Stimulated activated naive CD8-positive, alpha-beta T cell treated with anti-CD3 and anti-CD28 coated beads, Interleukin-15, Interleukin-2, amounts not matched to agents 100 U/mL and 50 U/mL, for 24 hours (primary cell): ENCODE results near the gene EGFR.
A peak's percentile ranks its signal among the peaks of the same experiment; 100 is the strongest.

Experiments used
- ATAC-seq: fragments of 150-1000 bp; cut with Tn5 transposase; one replicate; pipeline ENCODE4 v1.10.0; 2021
- DNase-seq: peaks from one replicate; pipeline ENCODE4 v3.0.0; 2021

The EGFR gene

DNA sequence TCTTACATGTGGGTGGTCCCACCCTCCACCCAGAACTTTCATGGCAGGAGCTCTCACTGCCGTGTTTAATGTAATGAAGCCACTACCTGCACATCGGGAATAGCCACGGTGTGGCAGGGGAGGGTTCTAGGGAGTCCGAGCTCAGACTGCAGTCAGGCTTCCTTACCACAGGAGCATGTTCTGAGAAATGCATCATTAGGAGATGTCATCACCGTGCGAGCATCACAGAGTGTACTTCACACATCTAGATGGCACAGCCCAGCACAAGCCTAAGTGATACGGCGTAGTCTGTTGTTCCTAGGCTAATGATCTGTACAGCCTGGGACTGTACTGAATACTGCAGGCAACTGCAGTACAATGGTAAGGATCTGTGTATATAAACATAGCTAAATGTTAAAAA, 193.4 kb downstream of the EGFR start:
- no peak for DNase-seq
- no peak for ATAC-seq

DNA sequence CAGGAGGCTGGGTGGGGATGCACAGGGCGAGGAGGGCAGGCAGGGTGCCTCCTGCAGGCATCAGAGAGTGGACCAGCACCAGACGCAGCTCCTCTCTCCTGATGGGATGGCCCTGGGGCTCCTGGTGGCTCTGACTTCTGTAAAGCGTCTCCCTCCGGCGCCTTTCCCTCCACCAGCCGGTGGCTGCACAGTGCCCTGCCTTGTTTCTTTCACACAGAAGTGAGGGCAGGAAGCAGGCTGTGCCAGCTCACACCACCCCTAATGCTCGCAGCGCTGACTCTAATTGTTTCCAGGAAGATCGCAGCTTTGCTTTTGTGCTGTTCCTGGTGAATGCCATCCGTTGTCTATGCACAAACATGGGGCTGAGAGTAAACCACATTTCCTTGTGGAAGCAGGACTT, 194.0 kb downstream of the EGFR start:
- ATAC-seq = no peak
- no peak for DNase-seq

DNA sequence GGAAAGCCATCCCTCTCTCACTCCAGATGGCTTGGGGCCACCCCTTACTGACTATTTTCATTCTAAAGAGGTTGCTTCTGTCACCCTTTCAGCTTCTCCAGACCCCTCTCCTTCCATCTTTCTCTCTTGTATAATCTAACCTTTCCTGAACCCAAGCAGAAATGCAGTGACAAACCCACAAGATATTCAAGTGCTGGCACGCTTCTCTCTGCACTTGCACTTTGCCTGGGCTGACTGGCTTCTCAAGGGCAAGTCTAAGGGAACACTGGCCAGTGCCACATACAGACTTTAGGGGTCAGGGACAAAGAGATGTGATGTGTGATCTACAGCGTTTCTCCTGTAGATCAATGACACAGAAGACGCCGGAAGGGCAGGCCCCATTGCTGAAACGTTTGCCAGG, 195.9 kb downstream of the EGFR start:
- DNase-seq (no peak), ATAC-seq (no peak)

DNA sequence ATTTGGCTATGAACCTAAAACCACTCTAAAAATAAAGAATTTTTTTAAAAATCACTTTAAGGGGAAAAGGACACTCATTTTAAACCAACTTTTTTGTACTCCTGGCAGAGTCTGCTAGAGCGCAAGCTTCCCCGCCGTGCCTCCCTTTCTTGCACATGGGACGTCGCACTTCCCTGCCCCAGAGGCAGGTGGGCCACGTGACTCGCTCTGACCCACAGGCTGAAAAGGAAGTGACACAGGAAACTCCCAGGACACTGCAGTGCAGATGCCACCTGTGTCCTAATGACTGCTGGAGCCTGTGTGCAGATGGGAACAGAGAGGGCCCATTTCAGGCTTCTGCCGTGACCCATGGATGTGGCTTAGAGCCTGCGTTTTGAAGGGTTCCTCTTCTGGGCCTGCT, 204.2 kb downstream of the EGFR start:
- ATAC-seq = no peak
- DNase-seq = no peak

DNA sequence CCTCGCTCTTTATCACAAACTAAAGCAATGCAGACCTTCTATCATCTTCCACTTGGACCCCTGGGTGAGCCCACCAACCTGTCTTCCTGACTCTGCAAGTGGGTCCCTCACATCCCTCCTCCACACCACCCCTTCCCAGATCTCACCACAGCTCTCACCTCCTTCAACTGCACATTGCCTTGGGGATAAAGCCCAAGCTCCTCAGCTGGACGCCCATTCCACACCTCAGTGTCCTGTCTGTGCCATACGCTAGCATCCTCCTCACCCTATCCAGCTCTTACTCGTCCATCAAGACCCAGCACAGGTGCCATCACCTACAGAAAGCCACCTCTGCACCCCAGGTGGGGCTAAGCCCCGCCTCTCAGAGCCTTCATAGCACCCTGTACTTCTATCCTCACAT, 205.3 kb downstream of the EGFR start:
- ATAC-seq (peak; percentile 14), DNase-seq (no peak)

DNA sequence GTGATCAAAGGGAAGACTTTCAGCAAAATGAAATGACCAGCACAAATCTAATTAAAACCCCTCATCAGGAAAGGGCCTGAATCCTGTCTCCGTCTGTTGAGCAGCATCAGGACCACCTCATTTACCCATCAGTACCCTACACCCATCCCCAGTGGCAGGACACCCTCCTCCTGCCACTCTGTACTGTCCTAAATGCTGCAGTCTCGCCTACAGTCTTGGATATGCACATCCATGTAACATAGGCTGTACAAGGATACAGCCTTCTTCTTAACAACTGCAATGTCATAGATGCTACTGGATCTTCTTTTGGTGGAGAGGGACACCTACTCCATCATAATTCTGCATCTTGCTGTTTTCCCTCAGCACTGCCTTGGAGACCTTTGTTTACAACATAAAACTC, 206.0 kb downstream of the EGFR start:
- ATAC-seq = no peak
- DNase-seq = no peak

DNA sequence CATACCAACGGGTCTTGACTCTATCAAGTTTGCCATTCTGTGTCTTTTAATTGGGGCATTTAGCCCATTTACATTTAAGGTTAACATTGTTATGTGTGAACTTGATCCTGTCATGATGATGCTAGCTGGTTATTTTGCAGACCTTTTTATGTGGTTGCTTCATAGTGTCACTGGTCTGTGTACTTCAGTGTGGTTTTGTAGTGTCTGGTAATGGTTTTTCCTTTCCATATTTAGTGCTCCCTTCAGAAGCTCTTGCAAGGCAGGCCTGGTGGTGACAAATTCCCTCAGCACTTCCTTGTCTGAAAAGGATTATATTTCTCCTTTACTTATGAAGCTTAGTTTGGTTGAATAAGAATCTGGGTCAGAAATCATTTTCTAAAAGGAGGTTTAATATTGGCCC, 211.2 kb downstream of the EGFR start:
- ATAC-seq = no peak
- DNase-seq = no peak

DNA sequence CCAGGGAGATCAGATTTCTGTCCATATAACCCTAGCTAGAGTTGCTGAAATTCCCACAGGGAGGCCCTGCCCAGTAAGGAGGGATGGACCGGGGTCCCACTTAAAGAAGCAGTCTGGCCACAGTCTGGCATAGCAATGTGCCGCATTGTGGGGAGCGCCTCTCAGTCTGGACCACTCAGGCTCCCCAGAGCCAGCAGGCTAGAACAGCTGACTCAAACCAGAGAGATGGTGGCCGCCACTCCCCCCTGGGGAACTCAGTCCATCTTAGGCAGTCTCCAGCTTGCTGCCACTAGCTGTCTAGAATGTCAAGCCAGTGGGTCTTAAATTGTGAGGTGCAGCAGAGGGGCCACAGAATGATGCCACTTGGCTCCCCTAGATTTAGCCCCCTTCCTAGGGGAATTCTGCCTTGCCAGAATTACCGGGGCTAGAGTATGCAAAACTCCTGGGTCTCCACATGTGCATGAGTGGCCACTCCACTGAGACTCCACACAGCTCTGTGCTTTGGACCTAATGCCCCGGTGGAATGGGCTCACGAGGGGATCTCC, 213.0 kb downstream of the EGFR start:
- no peak for ATAC-seq

DNA sequence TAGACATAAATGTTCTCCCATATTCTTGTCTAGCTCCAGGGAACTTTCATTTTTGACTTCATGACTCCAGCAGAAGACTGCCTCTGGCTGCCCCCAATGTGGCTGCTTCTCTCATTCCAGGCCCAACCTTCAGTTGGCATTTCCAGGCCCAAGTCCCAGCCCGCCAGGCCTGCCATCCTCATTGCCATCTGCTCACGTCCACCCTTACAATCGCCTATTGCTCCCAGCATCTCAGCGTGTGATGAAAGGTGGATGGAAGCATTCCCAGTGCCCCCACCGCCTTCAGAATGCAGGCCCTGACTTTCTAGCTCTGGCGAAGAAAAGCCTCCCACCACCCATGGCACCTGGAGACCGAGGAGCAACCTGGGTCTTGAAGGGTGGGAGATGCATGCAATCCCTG, 214.2 kb downstream of the EGFR start:
- DNase-seq = no peak
- no peak for ATAC-seq

More for the DNA sequence above, 213.0 kb downstream of the EGFR start:
- no peak for DNase-seq

DNA sequence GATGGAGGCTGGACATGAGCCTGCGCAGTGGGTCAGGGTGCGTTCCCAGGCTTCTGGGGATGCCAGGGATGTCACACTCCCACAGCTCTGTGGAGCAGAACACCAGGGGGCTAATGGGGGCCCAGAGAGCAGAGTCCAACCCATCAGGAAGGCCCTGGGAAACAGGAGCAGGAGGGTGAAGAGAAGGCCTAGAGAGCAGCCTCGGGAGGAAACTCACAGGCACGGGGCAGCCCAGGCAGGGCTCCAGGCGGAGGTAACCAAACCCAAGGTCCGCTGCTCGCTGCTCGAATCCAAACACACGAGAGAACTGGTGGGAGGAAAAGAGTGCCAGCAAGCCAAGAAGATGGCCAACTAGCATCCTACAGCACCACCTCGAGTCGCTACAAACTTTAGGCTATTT, 215.6 kb downstream of the EGFR start:
- DNase-seq (no peak), ATAC-seq (no peak)

DNA sequence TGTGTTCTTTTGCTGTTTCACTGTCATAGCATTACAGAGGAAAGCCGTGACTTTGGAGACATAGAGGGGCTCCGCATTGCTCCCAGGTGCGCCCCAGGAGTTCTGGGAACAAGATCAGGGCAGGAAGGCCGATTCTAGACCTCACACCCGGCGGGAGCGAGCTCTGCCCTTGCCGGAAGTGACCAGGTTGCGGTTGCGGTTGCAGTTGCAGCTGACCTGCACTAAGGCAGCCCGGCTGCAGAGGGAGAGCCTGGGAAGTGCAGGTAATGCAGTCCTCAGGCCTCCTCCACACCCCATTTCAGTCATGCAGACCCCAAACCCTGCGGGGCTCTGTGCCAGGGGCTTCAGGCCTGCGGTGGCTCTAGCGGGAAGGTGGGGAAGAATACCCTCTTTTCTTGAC, 216.3 kb downstream of the EGFR start:
- ATAC-seq = no peak

DNA sequence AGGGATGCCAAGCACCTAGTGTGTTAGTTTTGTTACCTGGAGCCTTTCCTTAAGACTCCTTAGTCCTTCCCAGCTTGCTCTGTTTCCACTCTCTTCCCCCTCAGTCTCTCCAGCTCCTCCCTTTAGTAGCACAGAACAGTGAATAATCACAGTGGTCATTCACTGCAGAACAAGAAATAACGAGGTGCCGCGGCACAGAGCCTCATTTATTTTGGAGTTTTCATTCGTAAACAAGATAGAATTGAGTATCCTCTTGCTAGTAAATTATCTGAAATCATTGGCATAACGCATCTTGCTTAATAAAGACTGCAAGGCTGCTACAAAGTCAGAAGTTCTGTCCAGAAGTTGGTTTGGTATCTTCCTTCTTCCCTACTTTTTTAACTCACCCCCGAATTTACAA, 217.0 kb downstream of the EGFR start:
- ATAC-seq (no peak), DNase-seq (no peak)

More for the DNA sequence above, 216.3 kb downstream of the EGFR start:
- no peak for DNase-seq

DNA sequence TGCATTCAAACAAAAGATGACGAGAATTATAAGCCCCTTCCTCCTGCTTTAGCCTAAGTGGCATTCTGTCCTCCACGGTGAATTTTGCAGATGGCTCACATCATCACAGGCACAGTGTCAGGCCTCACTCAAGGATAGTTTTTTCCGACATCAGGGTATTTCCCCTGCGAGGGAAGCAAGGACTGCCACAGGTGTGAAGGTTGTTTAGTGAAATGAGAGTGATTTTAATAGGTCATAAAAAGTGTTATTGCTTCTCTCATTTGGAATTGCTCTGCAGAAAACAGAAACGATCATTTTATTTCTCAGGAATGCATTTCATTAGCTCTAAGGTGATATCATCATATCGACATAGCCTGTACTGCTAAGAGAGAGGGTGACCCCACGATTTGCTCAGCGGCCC, 217.7 kb downstream of the EGFR start:
- ATAC-seq = no peak
- no peak for DNase-seq

DNA sequence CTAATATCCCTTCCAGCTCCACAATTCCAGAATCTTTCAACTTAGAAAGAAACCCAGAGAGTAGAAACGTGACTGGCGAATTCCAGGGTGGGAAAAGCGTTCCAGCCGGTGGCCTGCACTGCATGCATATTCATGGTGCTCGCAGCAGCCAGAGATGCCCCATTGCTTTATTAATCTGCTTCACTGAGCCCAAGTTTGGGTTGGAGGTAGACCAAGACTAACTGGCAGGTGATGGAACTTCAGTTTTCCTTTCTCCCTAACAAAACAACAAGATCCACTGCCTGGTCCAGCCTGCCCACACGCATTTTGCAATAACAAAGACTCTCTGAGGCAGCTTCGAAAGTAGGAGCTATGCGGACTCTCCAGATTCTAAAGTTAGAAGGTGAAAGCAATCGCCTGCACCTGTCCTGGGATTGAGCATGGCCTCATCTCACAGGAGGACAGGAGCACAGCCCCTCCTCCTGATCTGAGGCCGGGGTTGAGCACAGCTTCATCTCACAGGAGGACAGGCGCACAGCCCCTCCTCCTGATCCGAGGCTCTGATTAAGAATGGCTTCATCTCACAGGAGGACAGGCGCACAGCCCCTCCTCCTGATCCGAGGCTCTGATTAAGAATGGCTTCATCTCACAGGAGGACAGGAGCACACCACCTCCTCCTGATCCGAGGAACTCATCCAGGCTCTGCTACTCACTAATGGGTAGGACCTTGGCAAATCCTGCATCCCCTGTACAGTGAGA, 218.5 kb downstream of the EGFR start:
- no peak for DNase-seq
- ATAC-seq = no peak

DNA sequence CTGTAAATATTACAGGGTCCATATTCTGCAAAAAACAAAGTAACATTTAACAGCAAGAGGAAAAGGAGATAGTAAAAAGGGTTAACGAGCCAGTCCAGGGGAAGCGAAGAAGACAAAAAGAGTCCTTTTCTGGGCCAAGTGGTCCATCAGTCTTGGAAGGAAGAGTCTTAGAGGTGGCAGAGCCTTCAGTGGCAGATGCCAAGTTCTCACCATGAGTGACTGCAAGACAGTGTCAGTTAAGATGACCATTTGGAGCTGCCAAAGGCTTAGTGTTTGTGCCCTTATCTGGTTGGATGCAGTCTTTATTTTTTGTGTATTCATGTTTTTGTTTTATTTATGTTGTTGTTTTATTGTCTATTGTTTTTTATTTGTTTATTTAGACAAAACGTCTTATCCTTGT, 220.6 kb downstream of the EGFR start:
- ATAC-seq (no peak), DNase-seq (no peak)

DNA sequence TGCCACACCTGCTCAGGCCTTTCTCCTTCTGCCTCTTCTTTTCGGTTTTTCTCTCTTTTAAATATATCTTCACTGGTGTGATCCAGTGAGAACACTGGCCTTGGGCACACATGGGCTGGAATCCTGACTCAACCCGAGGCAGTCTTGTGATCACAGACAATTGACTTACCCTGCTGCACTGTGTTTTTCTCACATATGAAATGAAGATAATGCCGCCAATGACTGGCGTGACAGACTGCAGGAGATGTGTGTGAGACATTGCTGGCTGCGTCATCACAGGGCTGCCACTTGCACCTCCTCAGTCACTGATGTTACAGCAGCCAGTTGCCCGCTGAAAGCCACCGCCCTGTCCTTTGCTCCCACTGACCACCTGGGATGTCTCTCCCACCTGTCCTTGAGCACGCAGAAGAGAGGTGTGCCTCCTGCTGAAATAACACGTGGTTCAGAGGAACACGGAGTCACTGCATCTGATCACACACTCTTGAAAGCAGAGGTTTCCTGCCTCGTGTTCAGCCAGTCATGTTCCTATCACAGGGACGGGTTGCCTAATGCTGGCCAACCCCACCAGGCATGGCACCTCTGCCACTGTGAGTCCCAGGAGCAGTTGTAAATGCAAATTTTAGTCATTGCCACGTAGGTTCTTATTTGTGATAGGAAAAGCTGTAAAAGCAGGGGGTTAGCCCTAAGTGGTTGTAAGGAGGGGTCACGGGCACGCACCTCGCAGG, 221.8 kb downstream of the EGFR start:
- no peak for DNase-seq
- no peak for ATAC-seq

DNA sequence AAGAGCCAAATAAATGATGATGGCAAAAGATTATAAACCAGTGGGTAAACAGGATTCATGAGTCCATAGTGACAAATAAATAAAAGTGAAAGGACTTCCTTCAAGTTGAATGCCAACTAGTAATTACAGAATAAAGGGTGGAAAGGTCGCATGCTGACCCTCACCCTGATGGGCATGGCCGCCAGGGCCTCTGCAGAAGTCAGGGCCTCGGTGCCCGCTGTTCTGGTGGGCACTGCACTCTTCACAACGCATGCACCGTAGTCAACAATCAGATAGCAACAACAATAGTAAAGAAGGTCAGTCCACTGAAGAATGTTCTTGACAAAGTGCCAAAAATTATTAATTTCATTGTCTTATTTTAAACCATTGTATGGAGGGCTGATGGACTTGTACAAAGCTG, 223.1 kb downstream of the EGFR start:
- DNase-seq (no peak), ATAC-seq (no peak)

DNA sequence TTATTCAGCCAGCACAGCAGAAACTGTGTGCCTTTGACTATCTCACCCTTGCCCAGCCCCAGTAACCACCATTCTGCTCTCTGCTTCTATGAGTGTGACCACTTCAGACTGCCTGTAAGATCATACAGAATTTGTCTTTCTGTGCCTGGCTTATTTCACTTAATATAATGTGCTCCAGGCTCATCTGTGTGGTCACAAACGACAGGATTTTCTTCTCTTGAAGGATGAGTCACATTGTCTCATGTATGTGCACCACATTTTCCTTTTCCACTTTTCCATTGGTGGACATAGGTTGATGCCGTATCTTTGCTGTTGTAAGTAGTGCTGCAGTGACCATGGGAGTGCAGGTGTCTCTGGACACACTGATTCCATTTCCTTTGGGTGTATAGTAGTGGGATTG, 223.8 kb downstream of the EGFR start:
- ATAC-seq (no peak), DNase-seq (no peak)

DNA sequence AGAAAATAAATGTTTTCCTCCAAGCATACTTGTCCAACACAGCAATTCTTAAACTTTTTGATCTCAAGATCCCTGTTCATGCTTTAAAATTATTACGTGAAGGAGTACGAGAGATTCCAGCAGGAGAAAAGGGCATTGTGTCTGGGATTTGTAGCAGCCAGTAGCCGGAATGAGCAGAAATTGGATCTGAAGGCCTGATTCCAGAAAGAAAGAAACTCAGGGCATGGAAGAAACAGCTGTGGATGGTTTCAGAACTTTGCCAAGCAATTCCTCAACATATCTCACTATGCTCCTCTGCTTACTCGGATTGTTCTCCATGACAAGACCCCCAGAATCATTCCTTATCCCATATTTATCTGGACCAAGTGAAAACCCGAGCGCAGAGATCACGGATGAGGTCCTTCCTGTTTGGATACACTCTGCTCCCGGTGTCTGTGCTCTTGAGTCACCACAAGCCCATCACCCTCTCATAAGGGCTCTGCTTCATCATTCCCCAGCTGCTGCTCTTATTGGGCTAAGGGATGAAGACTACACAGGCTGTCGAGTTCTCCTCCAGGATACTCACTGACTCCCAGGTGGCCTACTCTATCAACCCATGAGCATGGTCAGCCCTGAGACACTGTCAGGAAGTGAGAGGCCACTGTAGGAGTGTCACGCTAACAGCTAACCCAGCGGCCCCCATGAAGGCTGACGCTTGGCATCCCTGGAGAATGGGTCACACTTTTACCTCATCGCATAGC, 225.4 kb downstream of the EGFR start:
- DNase-seq (no peak), ATAC-seq (no peak)

DNA sequence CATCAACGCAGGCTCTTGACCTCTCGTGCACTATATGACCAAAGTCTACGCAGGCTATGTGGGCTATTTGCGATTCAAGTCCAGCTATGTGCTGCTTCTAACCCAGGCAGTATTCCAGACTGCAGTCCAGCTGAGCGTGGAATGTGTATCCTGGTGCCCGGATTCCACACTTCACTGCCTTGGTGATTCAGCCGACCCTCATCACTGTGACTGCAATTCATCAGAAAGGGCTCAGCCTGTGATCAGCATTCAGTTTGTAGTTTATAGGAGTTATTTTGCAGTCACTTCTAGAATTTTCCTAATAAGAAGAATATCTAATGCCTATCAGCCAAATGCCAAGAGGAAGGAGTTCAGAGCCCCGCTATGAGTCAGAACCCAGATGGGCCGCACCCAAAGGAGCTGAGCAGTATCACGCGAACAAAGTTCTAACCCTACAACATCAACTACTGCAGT, 226.5 kb downstream of the EGFR start:
- ATAC-seq = no peak
- no peak for DNase-seq

DNA sequence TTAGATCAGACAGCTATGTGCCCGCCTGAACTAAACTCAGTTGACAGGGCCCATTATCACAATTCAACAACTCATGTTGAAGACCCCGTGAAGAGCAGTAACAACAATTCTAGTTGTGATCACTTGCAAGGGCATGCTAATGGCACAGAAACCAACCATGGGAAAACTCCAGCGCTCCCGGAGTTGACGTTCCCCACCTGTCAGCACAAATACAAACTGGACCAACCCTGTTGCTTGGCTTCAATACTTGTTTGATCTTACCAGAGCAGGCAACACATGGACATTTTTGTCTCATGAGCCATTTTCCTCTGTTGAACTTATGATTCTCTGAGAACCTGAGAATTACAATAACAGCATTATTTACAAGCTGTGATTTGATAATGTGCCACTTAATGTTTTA, 227.4 kb downstream of the EGFR start:
- ATAC-seq (no peak), DNase-seq (no peak)

DNA sequence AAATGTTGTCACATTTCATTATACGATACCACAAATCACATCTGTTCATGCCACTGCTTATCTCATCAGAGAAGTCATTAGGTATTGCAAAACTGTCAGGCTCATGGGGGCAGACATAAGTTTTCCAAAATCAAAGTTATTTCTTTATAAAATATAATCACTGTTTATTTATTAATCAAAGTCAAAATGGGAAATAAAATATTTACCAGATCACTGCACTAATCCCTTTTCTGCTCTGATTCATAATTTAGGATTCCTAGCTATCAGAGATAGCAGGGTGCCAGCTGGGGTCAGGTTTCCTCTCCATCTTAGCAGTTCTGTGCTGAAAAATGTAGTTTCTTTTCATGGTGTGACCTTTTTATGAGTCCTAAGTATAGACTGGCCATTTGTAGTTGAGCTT, 228.6 kb downstream of the EGFR start:
- ATAC-seq (no peak), DNase-seq (no peak)

DNA sequence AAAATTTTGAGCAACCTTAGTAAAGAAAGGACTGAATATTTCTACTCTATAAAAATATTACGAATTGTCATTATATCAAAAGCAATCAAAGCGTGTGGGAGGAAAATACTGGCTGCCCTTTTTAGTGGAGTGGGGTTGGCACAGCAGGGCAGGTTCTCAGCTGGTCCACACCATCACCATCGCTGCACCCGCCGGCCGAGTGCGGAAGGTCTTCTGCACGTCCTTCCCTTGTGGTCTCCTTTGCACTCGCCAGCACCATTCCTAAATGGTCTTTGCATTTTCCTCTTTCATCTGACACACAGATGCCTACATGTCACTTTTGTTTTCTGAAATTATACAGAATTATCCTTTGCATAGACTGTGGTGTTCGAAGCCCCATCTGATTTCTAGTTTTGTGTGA, 229.7 kb downstream of the EGFR start:
- ATAC-seq = no peak

More for the DNA sequence above, 229.7 kb downstream of the EGFR start:
- DNase-seq = no peak
